ENCODE data around the gene OR13C8. TPM values are rescaled to one million over a fixed set of nuclear protein-coding genes. Genes with fewer than 3 reads are reported as not detected.
"Not testable (repeated sequence)": the region's sequence is repeated elsewhere in the genome, so short reads cannot be mapped to it uniquely, and the experiment has no call there.

Gene OR13C8
- total and polyA plus RNA-seq, 2 of the 8 experiments (the other 6 are each of a cell fraction or from before 2014, with no cell fraction given): not detected

DNA sequence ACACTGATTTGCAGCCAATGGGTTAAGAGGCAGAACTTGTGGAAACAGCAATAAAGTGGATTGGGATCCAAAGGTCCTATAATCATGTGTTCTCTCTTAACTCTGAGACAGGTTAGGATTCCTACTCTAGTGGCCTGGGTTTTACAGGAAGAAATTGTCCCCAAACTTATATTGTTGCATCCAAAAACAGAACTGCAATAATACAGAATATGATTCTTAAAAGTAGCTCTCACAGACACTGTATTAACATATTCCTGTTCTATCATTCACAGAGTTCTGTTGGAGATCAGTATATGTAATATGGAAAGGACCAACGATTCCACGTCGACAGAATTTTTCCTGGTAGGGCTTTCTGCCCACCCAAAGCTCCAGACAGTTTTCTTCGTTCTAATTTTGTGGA is at the start of gene OR13C8 (continued):
- TF ChIP-seq CTCF (IDR thresholded peaks at IDR 0.05; ENCODE audit: control extremely low read depth in 1 of 3, insufficient read depth in 1 of 3, low read depth in 1 of 3, low read length in 3 of 3) (no peak), RFX5 (IDR thresholded peaks at IDR 0.05; ENCODE audit: borderline replicate concordance, low read depth, low read length) (no peak), HDAC6 (IDR thresholded peaks at IDR 0.05; ENCODE audit: low read depth, low read length) (no peak)
- TF ChIP-seq, protein P1, sequence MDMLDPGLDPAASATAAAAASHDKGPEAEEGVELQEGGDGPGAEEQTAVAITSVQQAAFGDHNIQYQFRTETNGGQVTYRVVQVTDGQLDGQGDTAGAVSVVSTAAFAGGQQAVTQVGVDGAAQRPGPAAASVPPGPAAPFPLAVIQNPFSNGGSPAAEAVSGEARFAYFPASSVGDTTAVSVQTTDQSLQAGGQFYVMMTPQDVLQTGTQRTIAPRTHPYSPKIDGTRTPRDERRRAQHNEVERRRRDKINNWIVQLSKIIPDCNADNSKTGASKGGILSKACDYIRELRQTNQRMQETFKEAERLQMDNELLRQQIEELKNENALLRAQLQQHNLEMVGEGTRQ (IDR thresholded peaks at IDR 0.05; ENCODE audit: low read length): no peak

DNA sequence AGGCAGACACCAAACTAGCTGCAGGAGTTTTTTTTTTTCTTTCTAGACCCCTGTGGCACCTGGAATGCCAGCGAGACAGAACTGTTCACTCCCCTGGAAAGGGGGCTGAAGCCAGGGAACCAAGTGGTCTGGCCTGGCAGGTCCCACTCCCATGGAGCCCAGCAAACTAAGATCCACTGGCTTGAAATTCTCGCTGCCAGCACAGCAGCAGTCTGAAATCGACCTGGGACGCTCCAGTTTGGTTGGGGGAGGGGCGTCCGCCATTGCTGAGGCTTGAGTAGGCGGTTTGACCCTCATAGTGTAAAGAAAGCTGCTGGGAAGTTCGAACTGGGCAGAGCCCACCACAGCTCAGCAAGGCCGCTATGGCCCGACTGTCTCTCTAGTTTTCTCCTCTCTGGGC is 48.7 kb upstream of the OR13C8 start:
- H3K23me2 ChIP-seq (ENCODE audit: low read depth, low read length); H2BK20ac ChIP-seq (ENCODE audit: low read length); H4K5ac ChIP-seq (ENCODE audit: insufficient read length, low read depth, low read length); H3K23ac ChIP-seq (ENCODE audit: insufficient read length); H3K56ac ChIP-seq (replicated peaks; ENCODE audit: insufficient read length, low read depth, low read length); FAIRE-seq; CTCF ChIA-PET (ENCODE audit: partially characterized antibody); POLR2A ChIA-PET (ENCODE audit: partially characterized antibody); H3K4ac ChIP-seq (replicated peaks; ENCODE audit: insufficient read length, low read depth, low read length); H3K4me2 ChIP-seq (ENCODE audit: insufficient read depth in 1 of 2, low read depth in 2 of 2, low read length in 2 of 2); H3K27ac ChIP-seq (ENCODE audit: low read depth, low read length); H2BK120ac ChIP-seq (replicated peaks; ENCODE audit: low read depth, low read length); H4K8ac ChIP-seq (ENCODE audit: extremely low read depth, insufficient read depth, low read length); DNase-seq (ENCODE audit: low read depth in 1 of 2, low spot score in 2 of 2); H3K9ac ChIP-seq (replicated peaks in 1 of 4; ENCODE audit: extremely low read depth in 1 of 4, low read depth in 3 of 4, low read length in 3 of 4); H3K79me1 ChIP-seq (ENCODE audit: low read depth, low read length); H2BK5ac ChIP-seq (ENCODE audit: low read depth, low read length); H4K91ac ChIP-seq (replicated peaks; ENCODE audit: insufficient read length, low read length); H3K79me2 ChIP-seq (ENCODE audit: control insufficient read depth in 1 of 2, insufficient read depth in 2 of 2, low read length in 2 of 2); H2BK15ac ChIP-seq (ENCODE audit: low read length); H3K14ac ChIP-seq (ENCODE audit: insufficient read length); H3K27me3 ChIP-seq (replicated peaks in 1 of 4; ENCODE audit: control insufficient read depth in 3 of 4, extremely low read depth in 1 of 4, insufficient read depth in 3 of 4, low read length in 3 of 4); H2AK5ac ChIP-seq (ENCODE audit: low read depth, low read length); H3K36me3 ChIP-seq (ENCODE audit: control insufficient read depth in 2 of 4, insufficient read depth in 4 of 4, low read length in 3 of 4); H3K4me1 ChIP-seq (replicated peaks in 1 of 4; ENCODE audit: control insufficient read depth in 3 of 4, insufficient read depth in 4 of 4, low read length in 3 of 4); H4K20me1 ChIP-seq (replicated peaks in 1 of 2; ENCODE audit: control insufficient read depth in 1 of 2, insufficient read depth in 2 of 2, low read length in 2 of 2); H3K4me3 ChIP-seq (ENCODE audit: extremely low read depth in 1 of 4, insufficient read depth in 2 of 4, low read depth in 3 of 4, low read length in 4 of 4); H2BK12ac ChIP-seq (ENCODE audit: low read depth, low read length); H3K9me3 ChIP-seq (ENCODE audit: insufficient read depth in 2 of 2, low read depth in 1 of 2, low read length in 1 of 2); H3K18ac ChIP-seq (ENCODE audit: extremely low read depth, low read length): not testable (repeated sequence)
- H2AFZ ChIP-seq (ENCODE audit: low read length): peak overlapping the region; percentile 77; the same call in 1 of the 2 replicates
- 98% methylated on average over 8 of the region's 10 CpGs; no CpG with 5 or more reads in 1 of the 2 experiments for WGBS, 2 experiments (ENCODE audit: extremely low coverage in 1 of 2, insufficient coverage in 1 of 2, insufficient read length in 1 of 2, insufficient replicate concordance in 2 of 2, low coverage in 1 of 2, low lambda C conversion rate in 2 of 2, missing lambda C conversion rate in 1 of 2)
